Peyer's patch (tissue), 4 donors: ENCODE measurements around the gene MINDY1. TPM values are rescaled to one million over a fixed set of nuclear protein-coding genes. Genes with fewer than 3 reads are reported as not detected.

Experiments used
- DNase-seq, 3 donors: peaks; one replicate each; pipeline ENCODE4 v3.0.0-alpha.2; 2017 to 2019
- H3K27ac ChIP-seq, 4 donors: fragments of 200-600 bp; sonication (generic); one replicate each; pipeline ENCODE4 v1.5.1; 2016 to 2019
- H3K27me3 ChIP-seq, 2 donors: fragments of 200-600 bp; sonication (generic); one replicate each; pipeline ENCODE4 v1.5.1; 2019
- H3K36me3 ChIP-seq, 3 donors: fragments of 200-600 bp; sonication (generic); one replicate each; pipeline ENCODE4 v1.5.1; 2016 to 2019
- H3K4me1 ChIP-seq, 4 donors: fragments of 200-600 bp; sonication (generic); one replicate each; pipeline ENCODE4 v1.5.1; 2016 to 2019
- H3K4me3 ChIP-seq, 4 donors: fragments of 200-600 bp; sonication (generic); 1 replicate in 3 of 4; 2 replicates in 1 of 4; pipeline ENCODE4 v1.5.1; 2016 to 2019; ENCODE audit warnings: mild to moderate bottlenecking in 1 of 4
- H3K9me3 ChIP-seq, 4 donors: fragments of 200-600 bp; sonication (generic); one replicate each; pipeline ENCODE4 v1.5.1; 2016 to 2019; ENCODE audit warnings: mild to moderate bottlenecking in 1 of 4
- CTCF ChIP-seq, 6 experiments: fragments of 450-650 bp in 4 of 6; fragments of 200-600 bp in 2 of 6; sonication (generic) in 1 of 6; IDR thresholded peaks; one replicate each; pipeline ENCODE4 v1.5.1; 2017 to 2019; ENCODE audit warnings: antibody characterized with exemption in 6 of 6, mild to moderate bottlenecking in 3 of 6, moderate library complexity in 1 of 6
- POLR2A ChIP-seq, 2 donors: fragments of 450-650 bp; IDR thresholded peaks; one replicate each; pipeline ENCODE4 v1.5.1; 2017; ENCODE audit warnings: antibody characterized with exemption in 2 of 2, mild to moderate bottlenecking in 2 of 2, moderate library complexity in 2 of 2
- total RNA-seq, 4 donors: library from RNA; depleted of rRNA; stranded (reverse); fragments of >200 nt; gene quantifications; one replicate each; pipeline ENCODE4 v1.1.0, GENCODE V29; 2016

The MINDY1 gene
- total RNA-seq, 4 donors from 2014 or later: 37.1 to 76.4 (median 57.4) TPM

- DNase-seq: peak in 1 of 3 donors; percentile 59
- no peaks in the 10 kb centered on the region for H3K27me3 ChIP-seq
- no peaks in the 10 kb centered on the region for H3K9me3 ChIP-seq
- H3K4me3 ChIP-seq: no peak overlapping the region
- H3K4me1 ChIP-seq: no peaks in the 10 kb centered on the region
- H3K36me3 ChIP-seq: peaks cover 0 to 45% (median 0%) of the 10 kb centered on the region in 3 donors
- no peak for TF ChIP-seq POLR2A (IDR thresholded peaks at IDR 0.05)
- TF ChIP-seq CTCF (IDR thresholded peaks at IDR 0.05): peak; percentile 70 to 87 (median 80)
- H3K27ac ChIP-seq: peak overlapping the region in 2 of 4 donors; percentile 8 to 20
Measured at GRCh38 chr1:150995896-150996295, 10.8 kb downstream of the MINDY1 start.

GRCh38 chr1:150995460-150995859 lies 11.2 kb downstream of the MINDY1 start:
- TF ChIP-seq POLR2A (IDR thresholded peaks at IDR 0.05) (no peak), CTCF (IDR thresholded peaks at IDR 0.05) (no peak)
- no peak for DNase-seq
- Histone ChIP-seq H3K27me3 (no peaks in the 10 kb centered on the region), H3K9me3 (no peaks in the 10 kb centered on the region), H3K27ac (peak overlapping the region in 2 of 4 donors; percentile 8 to 20), H3K36me3 (peaks cover 0 to 41% (median 0%) of the 10 kb centered on the region in 3 donors), H3K4me3 (no peak overlapping the region), H3K4me1 (no peaks in the 10 kb centered on the region)

DNA sequence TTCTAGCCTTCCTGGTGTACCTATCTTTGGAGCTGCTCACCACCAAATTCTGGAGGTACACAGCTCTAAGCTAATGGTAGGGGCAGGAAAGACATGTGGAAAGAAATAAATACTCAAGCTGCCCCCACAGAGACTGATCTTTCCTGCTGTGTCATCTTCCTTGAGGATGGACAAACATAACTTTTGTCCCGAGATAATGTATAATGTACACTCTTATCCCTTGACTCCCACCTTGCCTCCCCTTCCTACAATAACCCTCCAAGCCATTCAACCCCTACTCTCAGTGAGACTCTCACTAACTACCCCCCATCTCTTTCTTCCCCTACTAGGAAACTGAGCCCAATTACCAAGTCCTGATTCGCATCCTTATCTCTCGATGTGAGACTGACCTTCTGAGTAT lies 12.5 kb downstream of the MINDY1 start:
- H3K36me3 ChIP-seq: peaks cover 0 to 31% (median 0%) of the 10 kb centered on the region in 3 donors
- H3K4me3 ChIP-seq: no peak overlapping the region
- H3K27ac ChIP-seq: no peak overlapping the region
- H3K9me3 ChIP-seq: no peaks in the 10 kb centered on the region
- no peaks in the 10 kb centered on the region for H3K4me1 ChIP-seq
- no peak for DNase-seq
- no peaks in the 10 kb centered on the region for H3K27me3 ChIP-seq
- TF ChIP-seq POLR2A (IDR thresholded peaks at IDR 0.05) (no peak), CTCF (IDR thresholded peaks at IDR 0.05) (no peak)

DNA sequence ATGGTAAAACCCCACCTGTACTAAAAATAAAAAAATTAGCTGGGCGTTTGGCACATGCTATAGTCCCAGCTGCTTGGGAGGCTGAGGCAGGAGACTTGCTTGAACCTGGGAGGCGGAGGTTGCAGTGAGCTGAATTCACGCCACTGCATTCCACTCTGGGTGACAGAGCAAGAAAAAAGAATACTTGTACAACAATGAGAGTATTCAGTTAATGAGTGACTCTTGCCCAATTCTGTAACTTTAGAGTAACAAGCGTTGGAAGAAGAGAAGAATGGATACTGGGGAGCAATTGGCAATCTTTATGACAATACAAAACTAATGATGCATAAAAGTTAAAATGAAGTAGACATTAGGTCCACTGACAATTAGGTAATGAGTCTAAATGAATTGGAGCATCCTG lies 14.1 kb downstream of the MINDY1 start:
- no peak overlapping the region for H3K27ac ChIP-seq
- no peaks in the 10 kb centered on the region for H3K4me1 ChIP-seq
- peaks cover 0 to 14% (median 0%) of the 10 kb centered on the region in 3 donors for H3K36me3 ChIP-seq
- TF ChIP-seq POLR2A (IDR thresholded peaks at IDR 0.05) (no peak), CTCF (IDR thresholded peaks at IDR 0.05) (no peak)
- no peak overlapping the region for H3K4me3 ChIP-seq
- no peak for DNase-seq
- H3K9me3 ChIP-seq: no peaks in the 10 kb centered on the region
- H3K27me3 ChIP-seq: no peaks in the 10 kb centered on the region

- Histone ChIP-seq H3K9me3 (no peaks in the 10 kb centered on the region), H3K36me3 (no peaks in the 10 kb centered on the region), H3K27me3 (no peaks in the 10 kb centered on the region), H3K27ac (no peak overlapping the region), H3K4me3 (no peak overlapping the region), H3K4me1 (no peaks in the 10 kb centered on the region)
- TF ChIP-seq POLR2A (IDR thresholded peaks at IDR 0.05) (no peak), CTCF (IDR thresholded peaks at IDR 0.05) (no peak)
- no peak for DNase-seq
Measured at GRCh38 chr1:150987924-150988323, 18.8 kb downstream of the MINDY1 start.
